Measurements from ENCODE around the gene SRD5A2. TPM values are rescaled to one million over a fixed set of nuclear protein-coding genes. Genes with fewer than 3 reads are reported as not detected.
"Not testable (repeated sequence)": the region's sequence is repeated elsewhere in the genome, so short reads cannot be mapped to it uniquely, and the experiment has no call there.

SRD5A2 gene
- total and polyA plus RNA-seq, 3 donors from 2014 or later: 1.3 to 1.8 (median 1.4) TPM

GRCh38 chr2:31515586-31515985 is 65.2 kb downstream of the SRD5A2 start:
- no peak for DNase-seq
- Histone ChIP-seq H3K27me3 (no peaks in the 10 kb centered on the region), H3K4me3 (no peak overlapping the region), H3K27ac (no peak overlapping the region), H3K4me1 (no peaks in the 10 kb centered on the region), H3K36me3 (ENCODE audit: low read depth, missing control alignments) (no peaks in the 10 kb centered on the region), H3K9me3 (no peaks in the 10 kb centered on the region)
- 85 to 89% methylated on average over 5 of the region's 5 CpGs for WGBS, 2 donors
- intact Hi-C loops (cut with DNase I; ENCODE audit: low total_unique reads): no loop called here
- no peak for TF ChIP-seq POLR2A (IDR thresholded peaks at IDR 0.05)
- no peak for TF ChIP-seq CTCF (IDR thresholded peaks at IDR 0.05)

GRCh38 chr2:31513553-31513952 is 67.2 kb downstream of the SRD5A2 start:
- no peak for DNase-seq
- intact Hi-C loops (cut with DNase I; ENCODE audit: low total_unique reads): no loop called here
- Histone ChIP-seq H3K9me3 (no peaks in the 10 kb centered on the region), H3K27ac (no peak overlapping the region), H3K4me3 (no peak overlapping the region), H3K27me3 (no peaks in the 10 kb centered on the region), H3K4me1 (no peaks in the 10 kb centered on the region), H3K36me3 (ENCODE audit: low read depth, missing control alignments) (no peaks in the 10 kb centered on the region)
- TF ChIP-seq CTCF (IDR thresholded peaks at IDR 0.05): no peak
- TF ChIP-seq POLR2A (IDR thresholded peaks at IDR 0.05): no peak
- WGBS, 2 donors: 86 to 94% methylated on average over 3 of the region's 3 CpGs

GRCh38 chr2:31511376-31511775 is 69.4 kb downstream of the SRD5A2 start:
- H3K27ac ChIP-seq: no peak overlapping the region
- no peak for TF ChIP-seq CTCF (IDR thresholded peaks at IDR 0.05)
- no peak for TF ChIP-seq POLR2A (IDR thresholded peaks at IDR 0.05)
- no peak for DNase-seq
- no peaks in the 10 kb centered on the region for H3K36me3 ChIP-seq (ENCODE audit: low read depth, missing control alignments)
- no peaks in the 10 kb centered on the region for H3K27me3 ChIP-seq
- no peaks in the 10 kb centered on the region for H3K9me3 ChIP-seq
- H3K4me3 ChIP-seq: no peak overlapping the region
- intact Hi-C loops (cut with DNase I; ENCODE audit: low total_unique reads): no loop called here
- H3K4me1 ChIP-seq: no peaks in the 10 kb centered on the region

GRCh38 chr2:31505111-31505510 is 75.6 kb downstream of the SRD5A2 start:
- Histone ChIP-seq H3K4me1 (no peaks in the 10 kb centered on the region), H3K36me3 (ENCODE audit: low read depth, missing control alignments) (no peaks in the 10 kb centered on the region), H3K27me3 (no peaks in the 10 kb centered on the region), H3K9me3 (no peaks in the 10 kb centered on the region), H3K4me3 (no peak overlapping the region), H3K27ac (no peak overlapping the region)
- no peak for DNase-seq
- intact Hi-C loops (cut with DNase I; ENCODE audit: low total_unique reads): no loop called here
- TF ChIP-seq CTCF (IDR thresholded peaks at IDR 0.05) (no peak), POLR2A (IDR thresholded peaks at IDR 0.05) (no peak)
- WGBS, 2 donors: 56 to 67% methylated on average over 2 of the region's 2 CpGs

- 76 to 79% methylated on average over 2 of the region's 2 CpGs for WGBS, 2 donors
- Histone ChIP-seq H3K27ac (no peak overlapping the region), H3K4me1 (no peaks in the 10 kb centered on the region), H3K27me3 (no peaks in the 10 kb centered on the region), H3K36me3 (ENCODE audit: low read depth, missing control alignments) (no peaks in the 10 kb centered on the region), H3K4me3 (no peak overlapping the region), H3K9me3 (no peaks in the 10 kb centered on the region)
- DNase-seq: no peak
- intact Hi-C loops (cut with DNase I; ENCODE audit: low total_unique reads): no loop called here
- TF ChIP-seq CTCF (IDR thresholded peaks at IDR 0.05) (no peak), POLR2A (IDR thresholded peaks at IDR 0.05) (no peak)
Observed at GRCh38 chr2:31504311-31504710, 76.4 kb downstream of the SRD5A2 start.

- H3K4me1 ChIP-seq; H3K27me3 ChIP-seq; H3K4me3 ChIP-seq; H3K9me3 ChIP-seq; intact Hi-C loops (cut with DNase I; ENCODE audit: low total_unique reads); DNase-seq; H3K27ac ChIP-seq; H3K36me3 ChIP-seq (ENCODE audit: low read depth, missing control alignments): not testable (repeated sequence)
- WGBS, 2 donors: 51 to 72% methylated on average over 20 to 21 of the region's 21 CpGs
Observed at GRCh38 chr2:31496451-31496874, 84.3 kb downstream of the SRD5A2 start.

- DNase-seq; intact Hi-C loops (cut with DNase I; ENCODE audit: low total_unique reads); H3K36me3 ChIP-seq (ENCODE audit: low read depth, missing control alignments); H3K9me3 ChIP-seq; H3K4me1 ChIP-seq; H3K4me3 ChIP-seq; H3K27me3 ChIP-seq; H3K27ac ChIP-seq: not testable (repeated sequence)
- 69 to 70% methylated on average over 2 to 3 of the region's 3 CpGs for WGBS, 2 donors
Observed at GRCh38 chr2:31489339-31489738, 91.4 kb downstream of the SRD5A2 start.
